ENCODE measurements around the gene ETV3.

The ETV3 gene

DNA sequence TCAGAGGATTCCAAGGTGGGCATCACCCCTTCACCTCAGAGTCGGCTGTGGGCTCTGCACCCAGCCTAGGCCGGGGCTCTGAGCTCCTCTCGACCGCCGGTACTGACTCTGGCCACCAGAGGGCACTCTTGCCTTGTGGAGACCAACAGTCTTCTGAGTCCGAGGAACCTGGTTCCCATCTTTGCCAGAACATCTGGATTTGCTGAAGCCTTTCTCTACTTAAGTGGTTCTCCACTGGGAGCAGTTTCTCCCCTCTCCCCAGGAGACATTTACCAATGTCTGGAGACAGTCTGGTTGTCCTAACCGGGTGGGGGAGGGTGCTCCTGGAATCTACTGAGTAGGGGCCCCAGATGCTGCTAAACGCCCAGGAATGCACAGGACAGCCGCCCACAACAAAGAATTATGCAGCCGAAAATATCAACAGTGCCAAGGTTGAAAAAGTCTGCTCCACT is 48.0 kb downstream of the ETV3 start:
- peak; percentile 92 to 96 (median 95) for DNase-seq

DNA sequence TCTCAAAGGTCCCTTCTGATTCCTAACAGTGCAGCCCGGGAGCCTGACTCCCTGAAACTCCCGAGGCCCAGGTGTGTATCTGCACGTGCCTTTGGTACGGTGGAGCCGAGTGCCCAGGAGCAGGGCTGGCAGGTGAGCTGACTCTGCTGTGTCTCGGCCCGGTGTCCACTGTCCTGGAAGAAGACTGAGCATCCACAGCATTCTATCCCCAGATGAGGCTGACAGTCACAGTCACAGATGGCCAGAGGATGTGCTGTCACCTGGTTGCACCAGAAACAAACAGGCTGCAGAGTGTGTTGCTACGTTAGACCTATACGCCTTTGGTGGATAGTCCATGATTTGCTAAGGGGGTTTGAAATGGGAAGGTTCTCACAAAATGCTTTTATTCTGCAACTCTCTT is 48.4 kb downstream of the ETV3 start:
- DNase-seq, result no peak

DNA sequence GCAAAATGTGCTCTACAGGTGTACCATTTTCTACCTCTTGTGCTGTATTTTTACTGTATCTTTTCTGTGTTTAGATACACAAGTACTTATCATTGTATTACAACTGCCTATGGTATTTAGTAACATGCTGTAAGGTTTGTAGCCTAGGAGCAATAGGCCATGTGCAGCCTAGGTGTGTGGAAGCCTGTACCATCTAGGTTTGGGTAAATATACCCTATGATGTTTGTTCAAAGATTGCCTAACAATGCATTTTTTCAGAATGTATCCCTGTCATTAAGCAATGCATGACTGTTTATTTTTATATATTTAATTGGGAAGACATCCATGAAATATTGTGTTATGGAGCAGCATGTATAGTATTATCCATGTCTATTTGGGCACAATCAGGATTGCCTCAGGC is 49.6 kb downstream of the ETV3 start:
- no peak for DNase-seq

DNA sequence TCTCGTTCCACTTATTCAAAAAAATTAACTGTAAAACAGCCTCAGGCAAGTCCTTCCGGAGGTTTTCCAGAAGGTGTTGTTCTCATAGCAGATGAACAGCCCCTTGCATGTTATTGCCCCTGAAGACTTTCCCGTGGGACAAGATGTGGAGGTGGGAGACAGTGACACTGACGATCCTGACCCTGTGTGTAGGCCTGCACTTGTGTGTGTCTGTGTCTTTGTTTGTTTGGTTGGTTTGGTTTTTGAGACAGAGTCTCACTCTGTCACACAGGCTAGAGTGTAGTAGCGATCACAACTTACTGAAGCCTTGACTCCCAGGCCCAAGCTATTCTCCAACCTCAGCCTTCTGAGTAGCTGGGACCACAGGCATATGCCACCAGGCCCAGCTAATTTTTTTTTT is 51.2 kb downstream of the ETV3 start:
- no peak for DNase-seq

- no peak for DNase-seq
Observed at GRCh38 chr1:157086299-157086698, 51.9 kb downstream of the ETV3 start.

GRCh38 chr1:157085421-157085820 is 52.8 kb downstream of the ETV3 start:
- DNase-seq, result peak; percentile 54 to 91 (median 79)

DNA sequence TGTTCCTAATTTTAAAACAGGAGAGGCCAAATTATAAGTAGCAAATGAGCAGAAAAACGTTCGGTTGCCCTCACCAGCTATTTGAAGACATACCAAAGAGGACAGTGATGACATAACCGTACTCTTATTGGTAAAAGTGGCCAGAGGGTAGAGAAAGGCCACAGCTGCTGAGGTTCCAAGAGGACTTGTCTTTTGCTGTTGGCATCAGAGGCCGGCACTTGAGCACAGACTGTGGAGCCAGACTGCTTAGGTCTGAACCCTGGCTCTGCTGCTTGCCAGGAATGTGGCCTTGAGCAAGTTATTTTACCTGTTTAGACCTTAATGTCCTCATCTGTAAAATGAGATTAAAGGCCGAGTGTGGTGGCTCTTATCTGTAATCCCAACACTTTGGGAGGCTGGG is 53.5 kb downstream of the ETV3 start:
- DNase-seq, result no peak

DNA sequence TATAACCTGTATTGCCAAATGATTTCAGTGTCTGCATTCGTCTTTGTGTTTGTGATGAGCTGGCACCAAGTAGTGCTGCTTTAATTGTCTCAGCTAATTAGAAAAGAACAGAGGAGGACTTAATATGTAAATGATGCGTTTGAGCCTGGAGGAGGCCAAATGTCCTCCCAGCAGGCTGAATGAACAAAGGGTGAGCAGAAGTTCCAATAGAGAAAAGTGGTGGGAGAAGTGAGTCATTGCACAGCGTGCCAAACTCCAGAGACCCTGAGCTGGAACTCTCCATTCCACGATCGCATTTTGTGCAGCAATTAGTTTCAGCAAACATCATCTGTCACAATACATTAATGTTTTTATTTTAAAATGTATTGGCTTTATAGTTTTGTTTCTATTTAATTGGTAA is 56.5 kb downstream of the ETV3 start:
- no peak for DNase-seq

GRCh38 chr1:157080714-157081113 is 57.5 kb downstream of the ETV3 start:
- no peak for DNase-seq

- no peak for DNase-seq
Observed at GRCh38 chr1:157077394-157077793, 60.8 kb downstream of the ETV3 start.

DNA sequence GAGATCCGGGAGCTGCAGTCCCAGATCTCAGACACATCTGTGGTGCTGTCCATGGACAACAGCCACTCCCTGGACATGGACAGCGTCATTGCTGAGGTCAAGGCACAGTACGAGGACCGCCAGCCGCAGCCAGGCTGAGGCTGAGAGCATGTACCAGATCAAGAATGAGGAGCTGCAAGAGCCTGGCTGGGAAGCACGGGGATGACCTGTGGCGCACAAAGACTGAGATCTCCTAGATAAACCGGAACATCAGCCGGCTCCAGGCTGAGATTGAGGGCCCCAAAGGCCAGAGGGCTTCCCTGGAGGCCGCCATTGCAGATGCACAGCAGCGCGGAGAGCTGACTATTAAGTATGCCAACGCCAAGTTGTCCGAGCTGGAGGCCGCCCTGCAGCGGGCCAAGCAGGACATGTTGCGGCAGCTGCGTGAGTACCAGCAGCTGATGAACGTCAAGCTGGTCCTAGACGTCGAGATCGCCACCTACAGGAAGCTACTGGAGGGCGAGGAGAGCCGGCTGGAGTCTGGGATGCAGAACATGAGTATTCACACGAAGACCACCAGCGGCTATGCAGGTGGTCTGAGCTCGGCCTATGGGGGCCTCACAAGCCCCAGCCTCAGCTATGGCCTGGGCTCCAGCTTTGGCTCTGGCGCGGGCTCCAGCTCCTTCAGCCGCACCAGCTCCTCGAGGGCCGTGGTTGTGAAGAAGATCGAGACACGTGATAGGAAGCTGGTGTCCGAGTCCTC is 64.1 kb downstream of the ETV3 start:
- peak; percentile 81 to 84 (median 84) for DNase-seq

Measured in suppressor macrophage treated with lipopolysaccharide for 1 hour (primary cell).